Kidney capillary endothelial cell (primary cell): ENCODE data around the gene HYDIN.
"Not testable (repeated sequence)": the region's sequence is repeated elsewhere in the genome, so short reads cannot be mapped to it uniquely, and the experiment has no call there.

Experiments
- DNase-seq: peaks from one replicate; pipeline ENCODE4 v3.0.0-alpha.2; 2018; ENCODE audit warnings: low spot score

Gene HYDIN

DNA sequence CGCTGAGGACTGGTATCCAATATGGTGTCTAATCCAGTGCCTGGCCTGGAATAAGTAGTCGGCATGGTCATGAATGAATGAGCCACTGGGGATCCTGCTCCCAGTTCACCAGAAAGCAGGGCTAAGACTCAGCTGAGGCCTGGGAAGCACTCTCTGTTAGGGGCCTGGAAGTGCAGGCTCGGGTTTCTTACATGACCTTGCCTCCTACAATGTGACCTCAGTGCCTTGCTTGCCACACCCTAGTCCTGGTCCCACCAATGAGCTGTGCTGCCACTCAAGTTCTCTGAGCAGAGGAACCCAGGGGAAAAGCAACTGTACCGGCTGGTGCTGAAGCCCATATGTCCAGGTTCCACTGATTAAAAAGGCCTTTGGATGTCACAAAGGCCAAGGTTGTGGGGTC is 238.0 kb downstream of the HYDIN start:
- not testable (repeated sequence) for DNase-seq

DNA sequence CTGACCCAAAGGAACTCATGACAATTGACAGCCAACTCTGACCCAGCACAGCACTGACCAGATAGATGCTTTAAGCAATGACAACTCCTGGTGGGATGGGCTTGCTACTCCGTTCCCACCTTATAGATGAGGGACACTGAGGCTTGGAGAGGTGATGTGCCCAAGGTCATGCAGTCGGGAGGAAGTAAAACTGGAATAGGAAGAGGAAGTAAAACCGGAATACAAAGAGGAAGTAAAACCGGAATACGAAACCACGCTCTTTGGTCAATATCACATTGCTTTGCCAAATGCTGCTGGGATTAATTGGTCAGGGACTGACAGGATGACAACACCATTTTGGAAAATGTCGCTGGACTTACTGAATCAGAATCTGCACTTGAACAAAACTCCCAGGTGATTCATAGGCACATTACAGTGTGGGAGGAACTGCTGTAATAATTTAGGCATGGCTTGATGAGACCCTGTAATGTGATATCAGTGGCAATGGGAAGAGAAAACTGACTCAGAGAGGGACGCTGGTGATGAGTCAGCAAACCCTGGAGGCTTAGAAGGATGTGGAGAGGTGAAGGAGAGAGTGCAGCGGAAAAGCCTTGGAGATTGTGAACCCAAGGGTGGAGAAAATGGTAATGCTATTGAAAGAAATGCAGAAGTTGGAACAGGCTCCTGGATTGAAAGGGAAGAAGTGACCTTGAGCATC is 243.4 kb downstream of the HYDIN start:
- not testable (repeated sequence) for DNase-seq

DNA sequence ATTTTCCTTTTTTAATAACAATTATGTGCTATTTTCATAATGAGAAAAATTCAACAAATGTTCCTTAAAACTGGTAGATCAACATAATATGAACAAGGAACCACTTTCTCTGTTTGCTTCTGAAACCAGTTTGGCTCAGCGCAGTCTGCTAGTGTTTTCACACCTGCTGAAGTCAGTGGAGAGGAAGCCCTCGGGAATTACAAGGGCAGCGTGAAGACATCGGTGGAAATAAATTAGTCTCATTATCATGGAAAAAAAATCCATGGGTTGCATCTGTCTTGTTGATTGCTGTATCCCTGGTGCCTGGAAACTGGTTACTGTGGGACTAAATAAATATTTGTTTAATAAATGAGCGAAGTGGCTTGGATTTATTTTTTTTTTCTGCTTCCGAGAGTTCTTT is 245.8 kb downstream of the HYDIN start:
- not testable (repeated sequence) for DNase-seq

DNA sequence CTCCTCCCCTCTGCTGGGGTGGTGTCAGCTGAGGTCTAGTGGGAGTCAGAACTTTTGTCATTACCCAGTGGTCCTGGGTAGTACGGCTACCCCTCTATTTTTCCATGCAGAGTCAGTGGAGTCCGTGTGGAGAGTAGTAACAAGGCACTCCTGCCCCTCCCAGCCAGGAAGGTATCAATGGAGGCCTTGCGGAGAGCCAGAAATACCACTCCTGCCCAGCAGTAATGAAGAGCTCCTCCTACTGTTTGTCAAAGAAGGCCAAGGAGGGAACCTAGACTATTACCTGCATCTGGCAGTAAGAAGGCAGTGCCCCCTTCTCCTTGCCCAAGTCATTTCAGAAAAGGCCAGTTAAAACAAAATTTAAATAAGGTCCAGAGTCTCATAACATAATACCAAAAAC is 262.2 kb downstream of the HYDIN start:
- DNase-seq, result not testable (repeated sequence)

DNA sequence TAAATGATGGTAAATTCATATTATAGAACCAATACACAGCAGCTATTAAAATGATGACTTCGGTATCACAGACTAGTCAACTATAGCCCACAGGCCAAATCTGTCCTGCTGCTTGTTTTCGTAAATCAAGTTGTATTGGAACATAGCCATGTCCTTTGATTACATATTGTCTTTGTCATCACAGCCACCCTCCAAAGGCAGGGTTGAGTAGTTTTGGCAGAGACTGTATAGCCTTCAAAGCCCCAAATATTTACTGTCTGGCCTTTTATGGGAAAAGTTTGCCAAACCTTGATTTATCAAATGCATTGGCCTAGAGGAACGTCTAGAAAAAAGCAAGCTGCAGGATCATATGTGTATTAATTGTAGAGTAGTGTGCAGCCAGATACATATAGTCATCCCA is 270.4 kb downstream of the HYDIN start:
- DNase-seq, result not testable (repeated sequence)

DNA sequence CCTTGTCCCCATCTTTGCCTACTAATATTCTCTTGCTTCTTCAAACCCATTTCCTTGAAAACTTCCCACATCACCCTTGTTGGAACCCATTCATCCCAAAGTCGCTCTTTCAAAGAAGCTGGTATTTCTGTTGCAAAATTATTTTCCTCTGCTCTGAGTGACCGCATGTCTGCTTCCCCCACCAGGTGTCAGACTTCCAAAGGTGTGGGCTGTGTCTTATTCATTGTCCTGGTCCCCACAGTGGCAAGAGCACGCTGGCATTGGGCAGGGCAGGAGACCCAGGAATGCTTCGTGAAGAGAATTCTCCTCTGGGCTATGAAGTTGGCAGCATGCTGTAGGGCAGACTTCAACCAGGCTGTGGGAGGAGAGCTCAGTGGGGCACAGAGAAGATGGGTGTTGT is 275.6 kb downstream of the HYDIN start:
- DNase-seq, result not testable (repeated sequence)

DNA sequence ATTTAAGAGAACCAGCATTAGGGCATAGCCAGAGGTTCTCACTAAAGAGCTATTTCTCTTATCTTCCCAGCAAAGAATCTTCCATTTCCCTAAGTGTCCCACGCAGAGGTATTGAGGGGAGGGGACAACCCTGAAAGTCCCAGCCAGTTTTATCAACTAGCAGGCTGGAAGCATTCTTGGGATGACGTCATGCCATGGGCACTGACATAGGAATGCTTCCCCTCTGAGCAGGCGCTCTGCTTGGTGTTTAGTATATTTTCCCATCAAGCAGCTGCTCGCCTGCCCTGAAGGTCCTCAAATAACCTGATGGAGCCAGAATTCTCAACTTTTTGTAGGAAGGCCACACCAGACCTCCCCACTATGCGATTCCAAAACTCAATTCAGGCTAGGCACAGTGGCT is 276.7 kb downstream of the HYDIN start:
- not testable (repeated sequence) for DNase-seq

DNA sequence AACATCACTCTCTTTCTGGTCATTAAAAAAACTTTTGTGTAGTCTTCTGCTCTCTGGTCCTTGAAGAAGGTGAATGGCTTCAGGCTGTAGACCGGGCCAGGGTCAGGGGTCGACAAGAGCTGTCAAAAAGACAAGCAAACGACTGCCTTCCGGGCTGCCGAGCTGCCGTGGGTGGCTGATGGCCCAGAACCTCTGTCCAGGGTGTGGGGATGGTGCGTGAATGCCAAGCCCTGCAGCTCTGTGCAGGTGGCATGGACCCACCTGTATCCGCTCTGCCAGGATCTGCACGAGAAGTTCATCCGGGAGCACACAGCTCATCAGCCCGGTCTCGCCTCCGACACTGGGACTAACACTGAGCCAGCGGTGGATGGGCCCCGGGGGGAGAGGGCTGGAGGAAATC is 287.0 kb downstream of the HYDIN start:
- not testable (repeated sequence) for DNase-seq

DNA sequence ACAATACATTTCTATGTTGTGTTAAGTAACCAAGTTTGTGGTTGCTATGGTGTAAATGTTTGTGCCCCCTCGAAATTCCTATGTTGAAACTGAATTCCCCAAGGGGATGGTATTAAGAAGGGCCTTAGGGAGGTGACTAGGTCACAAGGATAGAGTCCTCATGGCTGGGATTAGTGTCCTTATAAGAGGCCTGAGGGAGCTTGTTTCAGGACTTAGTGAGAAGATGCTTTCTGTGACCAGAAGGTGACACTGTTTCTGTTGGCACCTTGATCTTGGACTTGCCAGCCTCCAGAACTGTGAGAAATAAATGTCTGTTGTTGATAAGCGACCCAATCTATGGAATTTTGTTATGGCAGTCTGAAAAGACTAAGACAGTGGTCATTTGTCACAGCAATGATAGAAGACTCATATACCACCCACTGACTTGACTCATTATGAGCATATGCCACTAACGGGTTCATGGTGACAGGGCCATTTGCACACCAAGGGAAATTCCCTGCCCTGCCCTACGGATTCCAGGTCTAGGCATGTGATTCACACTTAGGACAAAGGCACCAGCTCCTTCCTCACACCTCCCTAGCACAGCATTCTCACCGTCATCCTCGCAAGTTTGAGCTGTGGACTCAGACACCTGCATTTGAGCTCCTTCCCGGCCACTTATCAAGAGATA is 290.7 kb downstream of the HYDIN start:
- not testable (repeated sequence) for DNase-seq

DNA sequence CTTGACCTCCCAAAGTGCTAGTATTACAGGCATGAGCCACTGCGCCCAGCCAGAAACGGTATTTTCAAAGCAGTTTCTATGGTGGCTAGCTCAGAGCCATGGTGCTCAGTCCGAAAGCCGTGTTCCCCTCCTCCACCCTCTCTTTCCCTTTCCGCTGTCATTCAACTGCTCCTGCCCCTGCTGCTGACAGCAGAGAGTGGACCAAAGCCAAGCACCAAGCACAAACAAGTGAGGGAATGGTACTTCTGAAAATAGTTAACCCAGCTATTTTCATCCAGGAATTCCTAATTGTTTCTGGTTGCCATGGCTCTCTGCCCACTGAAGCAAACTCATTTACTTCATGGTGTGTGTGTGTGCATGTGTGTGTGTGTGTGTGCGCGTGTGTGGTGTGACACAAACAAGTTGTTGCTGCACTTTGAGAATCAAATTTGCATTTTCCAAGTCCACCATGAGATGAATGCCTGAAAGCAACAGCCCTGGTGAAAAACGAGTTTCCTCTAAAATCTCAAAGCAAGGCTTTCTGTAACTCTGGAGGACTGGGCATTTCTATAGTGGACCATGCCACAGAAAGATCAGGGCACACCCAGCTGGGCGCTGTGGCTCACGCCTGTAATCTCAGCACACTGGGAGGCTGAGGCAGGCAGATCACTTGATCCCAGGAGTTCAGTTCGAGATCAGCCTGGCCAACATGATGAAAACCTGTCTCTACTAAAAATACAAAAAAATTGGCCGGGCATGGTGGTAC is 293.6 kb downstream of the HYDIN start:
- not testable (repeated sequence) for DNase-seq

DNA sequence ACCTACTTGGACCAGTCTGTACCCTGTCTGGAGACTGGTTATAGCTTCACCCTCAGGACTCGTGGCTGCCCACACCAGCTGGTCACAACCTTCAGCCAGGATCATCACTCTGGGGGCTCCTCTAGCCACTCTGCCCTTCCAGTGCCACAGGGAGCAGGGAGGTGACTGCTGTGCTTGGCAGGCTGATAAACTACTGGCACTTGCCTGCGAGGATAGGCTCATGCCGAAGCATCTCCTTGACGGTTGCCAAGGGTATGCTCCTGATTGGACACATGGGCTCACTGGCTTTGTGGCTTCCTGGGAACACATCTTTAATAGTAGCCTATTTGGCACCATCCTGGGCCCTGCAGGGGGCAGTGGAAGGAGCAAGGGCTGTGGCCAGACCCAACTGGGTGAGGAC is 295.2 kb downstream of the HYDIN start:
- not testable (repeated sequence) for DNase-seq

DNA sequence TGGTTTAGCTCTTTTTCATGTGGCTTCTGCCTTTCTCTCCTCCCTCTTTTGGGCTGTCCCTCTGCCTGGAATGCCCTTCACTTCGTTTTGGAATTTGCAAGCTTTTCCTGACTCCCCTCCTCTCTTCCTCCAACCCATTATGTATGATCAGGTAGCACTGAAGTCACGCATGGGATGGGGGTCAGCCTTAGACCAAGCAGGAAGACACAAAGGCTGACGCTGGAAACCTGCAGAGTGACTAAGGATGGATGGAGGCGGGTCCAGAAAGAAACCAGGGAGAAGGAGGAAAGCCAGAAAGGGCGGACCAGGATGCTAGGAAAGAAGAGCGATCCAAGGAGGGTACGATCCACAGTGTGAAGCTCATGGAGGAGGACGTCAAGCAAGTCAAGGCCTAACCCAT is 296.8 kb downstream of the HYDIN start:
- DNase-seq, result not testable (repeated sequence)

DNA sequence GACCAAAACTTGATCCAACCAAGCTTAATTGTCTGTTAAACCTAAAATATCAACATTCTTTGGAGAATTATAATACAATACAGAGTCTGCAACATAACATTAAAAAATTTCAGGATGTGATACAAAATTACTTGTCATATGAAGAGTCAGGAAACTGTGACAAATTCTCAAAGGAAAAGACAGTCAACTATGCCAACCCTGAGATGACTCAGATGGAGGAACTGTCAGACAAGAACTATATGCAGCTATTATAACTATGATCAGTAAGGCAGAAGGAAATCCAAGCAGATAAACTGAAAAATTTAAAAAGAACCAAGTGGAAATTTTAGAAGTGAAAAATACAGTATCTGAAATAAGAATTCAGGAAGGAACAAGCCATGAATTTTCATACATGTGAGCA is 299.8 kb downstream of the HYDIN start:
- peak; percentile 8 for DNase-seq

DNA sequence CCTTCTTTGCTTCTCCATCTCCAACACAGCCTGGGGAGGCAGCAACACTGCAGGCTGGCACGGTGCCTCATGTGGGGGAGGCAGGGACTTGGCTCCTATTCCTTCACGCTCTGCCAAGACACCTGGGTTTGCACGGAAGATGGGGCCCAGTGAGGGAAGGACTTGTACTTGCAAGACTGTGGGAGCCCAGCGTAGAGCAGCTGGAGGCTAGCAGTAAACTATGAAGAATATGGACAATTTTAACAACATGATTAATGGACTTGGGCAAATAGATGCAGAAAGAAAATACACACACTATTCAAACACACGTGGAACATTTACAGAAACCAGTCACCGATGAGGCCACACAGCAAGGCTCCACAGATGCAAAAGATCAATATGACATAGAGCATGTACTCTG is 308.4 kb downstream of the HYDIN start:
- not testable (repeated sequence) for DNase-seq

DNA sequence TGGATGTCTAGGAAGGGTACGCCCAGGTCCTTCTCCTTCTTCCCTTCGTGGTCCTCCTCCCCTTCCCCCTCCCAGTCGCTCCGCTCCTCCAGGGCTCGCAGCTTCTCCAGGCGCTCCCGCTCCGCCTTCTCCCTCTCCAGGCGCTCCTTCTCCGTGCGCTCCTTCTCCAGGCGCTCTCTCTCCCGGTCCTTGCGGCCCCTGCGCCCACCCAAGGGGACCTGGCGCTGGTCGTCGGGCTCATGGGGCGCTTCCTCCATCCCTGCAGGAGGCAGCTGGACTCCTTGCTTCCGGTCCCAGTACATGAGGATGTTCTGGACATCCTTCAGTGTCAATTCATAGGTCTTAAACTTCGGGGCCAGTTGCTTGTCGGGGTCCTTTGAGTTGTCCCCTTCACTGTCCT is 309.9 kb downstream of the HYDIN start:
- DNase-seq, result not testable (repeated sequence)

DNA sequence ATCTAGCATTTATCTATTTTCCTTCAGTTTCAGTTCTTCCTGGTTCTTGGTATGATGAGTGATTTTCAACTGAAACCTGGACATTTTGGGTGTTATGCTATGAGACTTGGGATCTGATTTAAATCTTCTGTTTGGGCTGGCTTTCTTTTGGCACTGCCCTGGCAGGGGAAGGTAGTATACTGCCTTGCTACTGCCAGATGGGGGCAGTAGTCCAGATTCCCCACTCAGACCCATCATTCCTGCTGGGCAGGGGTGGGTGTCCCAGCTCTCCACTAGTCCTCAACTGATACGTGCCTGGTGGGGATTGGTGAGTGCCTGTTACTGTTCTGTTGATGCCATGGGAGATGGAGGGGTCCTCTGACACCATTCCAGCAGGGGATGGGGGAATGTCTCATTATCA is 342.3 kb downstream of the HYDIN start:
- DNase-seq, result not testable (repeated sequence)

DNA sequence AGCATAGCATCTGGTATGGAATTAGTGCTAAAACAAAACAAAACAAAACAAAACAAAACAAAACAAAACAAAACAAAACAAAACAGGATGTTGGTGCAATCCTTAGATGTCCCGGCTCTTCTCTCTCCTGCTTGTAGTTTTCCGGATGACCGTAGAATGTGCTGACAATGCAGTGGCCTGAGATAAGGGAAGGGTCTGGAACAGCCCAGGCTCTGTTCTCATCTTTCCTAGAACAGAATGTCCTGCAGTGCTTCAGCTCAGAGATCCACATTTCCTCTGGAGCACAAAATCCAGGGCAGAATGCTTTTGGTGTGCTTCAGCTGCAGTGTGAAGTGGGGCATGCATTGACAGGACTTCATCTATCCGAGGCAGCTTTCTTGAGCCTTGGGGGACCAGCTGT is 345.9 kb downstream of the HYDIN start:
- DNase-seq, result not testable (repeated sequence)

DNA sequence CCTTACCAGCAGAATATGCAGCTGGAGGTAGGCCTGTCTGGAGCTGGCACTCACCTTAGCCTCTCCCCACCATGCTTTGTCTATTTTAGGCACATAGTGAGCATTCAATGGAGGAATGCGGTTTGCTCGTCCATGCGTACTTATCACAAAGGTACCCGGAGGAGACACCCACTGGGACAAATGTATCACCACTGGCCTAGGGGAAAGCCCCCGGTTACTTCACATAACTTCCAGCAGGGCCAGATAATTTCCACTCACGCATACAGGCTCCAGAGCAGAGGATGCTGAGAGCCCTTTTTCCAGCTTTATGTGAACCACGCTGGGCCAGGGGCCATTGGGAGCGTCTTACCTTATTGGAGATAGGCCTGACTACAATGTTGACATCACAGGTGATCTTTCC is 348.2 kb downstream of the HYDIN start:
- not testable (repeated sequence) for DNase-seq

DNA sequence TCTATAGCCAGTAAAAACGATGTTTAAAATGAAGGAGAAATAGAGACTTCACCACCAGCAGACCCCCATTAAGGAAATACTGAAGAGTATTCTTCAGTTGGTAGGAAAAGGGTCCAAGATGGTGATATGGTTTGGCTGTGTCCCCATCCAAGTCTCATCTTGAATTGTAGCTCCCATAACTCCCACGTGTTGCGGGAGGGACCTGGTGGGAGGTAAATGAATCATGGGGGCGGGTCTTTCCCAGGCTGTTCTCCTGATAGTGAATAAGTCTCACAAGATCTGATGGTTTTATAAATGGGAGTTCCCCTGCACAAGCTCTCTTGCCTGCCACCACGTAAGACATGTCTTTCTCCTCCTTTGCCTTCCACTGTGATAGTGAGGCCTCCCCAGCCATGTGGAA is 352.6 kb downstream of the HYDIN start:
- not testable (repeated sequence) for DNase-seq

DNA sequence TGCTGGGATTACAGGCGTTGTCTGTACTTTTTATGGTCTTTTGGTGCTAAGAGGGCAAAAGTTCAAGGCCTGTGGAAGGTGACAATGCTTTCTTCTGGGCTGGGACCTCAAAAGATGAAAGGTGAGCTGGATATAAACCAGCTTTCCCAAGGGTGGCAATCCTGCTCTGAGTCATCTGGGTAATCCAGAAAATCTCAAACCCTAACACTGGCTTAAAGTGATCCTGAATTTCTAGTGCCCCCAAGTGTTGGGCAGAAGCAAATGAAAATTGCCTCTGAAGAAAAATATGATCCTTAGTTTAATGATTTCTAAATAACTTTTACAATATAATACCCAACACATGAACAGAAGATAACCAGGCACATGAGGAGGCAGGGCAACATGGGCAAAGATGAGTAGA is 354.1 kb downstream of the HYDIN start:
- DNase-seq, result not testable (repeated sequence)

DNA sequence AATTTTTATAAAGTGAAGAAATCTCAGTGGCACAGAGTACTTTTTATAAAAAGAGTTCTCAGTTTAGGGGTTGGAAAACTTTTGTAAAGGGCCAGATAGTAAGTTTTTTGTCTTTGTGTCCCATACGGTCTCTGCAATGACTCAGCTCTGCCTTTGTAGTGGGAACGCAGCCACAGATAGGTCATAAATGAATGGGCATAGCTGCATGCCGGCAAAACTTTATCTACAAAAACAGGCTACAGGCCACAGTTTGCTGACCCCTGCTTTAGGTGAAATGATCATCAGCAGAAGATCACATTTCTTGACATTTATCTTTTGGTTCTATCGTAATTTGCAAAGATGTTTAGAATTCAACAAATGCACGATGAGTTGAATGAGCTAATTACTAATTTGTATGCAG is 365.8 kb downstream of the HYDIN start:
- not testable (repeated sequence) for DNase-seq

DNA sequence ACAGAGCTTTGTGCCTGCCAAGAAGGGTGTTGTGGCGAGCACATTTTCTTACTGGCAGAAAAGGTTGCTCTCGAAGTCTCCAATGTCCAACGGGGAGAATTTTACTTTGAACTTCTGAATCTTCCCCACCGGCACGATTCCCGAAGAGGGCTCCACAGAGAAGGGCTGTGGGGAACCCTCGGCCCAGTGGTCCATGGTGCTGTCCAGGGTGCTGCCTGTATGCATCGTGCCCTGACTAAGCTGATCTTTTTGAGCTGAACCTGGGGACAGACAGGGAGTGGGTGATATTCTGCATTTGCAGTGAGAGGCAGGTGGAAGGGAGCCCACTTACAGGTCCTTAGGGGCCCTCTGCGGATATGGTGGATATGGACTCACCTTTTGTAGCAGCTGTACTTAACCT is 368.5 kb downstream of the HYDIN start:
- not testable (repeated sequence) for DNase-seq

DNA sequence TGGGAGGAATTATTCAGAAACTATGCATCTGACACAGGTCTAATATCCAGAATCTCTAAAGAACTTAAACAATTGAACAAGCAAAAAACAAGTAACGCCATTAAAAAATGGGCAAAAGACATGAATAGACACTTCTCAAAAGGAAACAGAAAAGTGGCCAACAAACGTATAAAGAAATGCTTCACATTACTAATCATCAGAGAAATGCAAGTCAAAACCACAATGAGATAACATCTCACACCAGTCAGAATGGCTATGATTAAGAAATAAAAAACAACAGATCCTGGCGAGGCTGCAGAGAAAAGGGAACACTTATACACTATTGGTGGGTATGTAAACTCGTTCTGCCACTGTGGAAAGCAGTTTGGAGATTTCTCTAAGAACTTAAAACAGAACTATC is 379.2 kb downstream of the HYDIN start:
- DNase-seq, result not testable (repeated sequence)
